Ovary (tissue), 3 donors: ENCODE measurements around the gene PTPN14.

ENCODE experiments used
- CTCF ChIP-seq, 3 donors: fragments of 450-650 bp in 2 of 3; fragments of 200-600 bp in 1 of 3; IDR thresholded peaks; one replicate each; pipeline versions ENCODE4 v1.5.1 to v1.8.0; 2016 to 2022; ENCODE audit warnings: antibody characterized with exemption in 3 of 3, mild to moderate bottlenecking in 1 of 3
- EP300 ChIP-seq: sonication (generic); formaldehyde crosslinking; IDR thresholded peaks from one replicate; pipeline ENCODE4 v1.6.1; 2017; ENCODE audit warnings: antibody characterized with exemption
- donor health status: DM: no; HTN: no; CAD: no.

- TF ChIP-seq CTCF (IDR thresholded peaks at IDR 0.05) (no peak), EP300 (no peak)
These were observed 246.1 kb downstream of the PTPN14 start for GRCh38 chr1:214305164-214305751.
